ENCODE data around the gene VAPB.

DNA sequence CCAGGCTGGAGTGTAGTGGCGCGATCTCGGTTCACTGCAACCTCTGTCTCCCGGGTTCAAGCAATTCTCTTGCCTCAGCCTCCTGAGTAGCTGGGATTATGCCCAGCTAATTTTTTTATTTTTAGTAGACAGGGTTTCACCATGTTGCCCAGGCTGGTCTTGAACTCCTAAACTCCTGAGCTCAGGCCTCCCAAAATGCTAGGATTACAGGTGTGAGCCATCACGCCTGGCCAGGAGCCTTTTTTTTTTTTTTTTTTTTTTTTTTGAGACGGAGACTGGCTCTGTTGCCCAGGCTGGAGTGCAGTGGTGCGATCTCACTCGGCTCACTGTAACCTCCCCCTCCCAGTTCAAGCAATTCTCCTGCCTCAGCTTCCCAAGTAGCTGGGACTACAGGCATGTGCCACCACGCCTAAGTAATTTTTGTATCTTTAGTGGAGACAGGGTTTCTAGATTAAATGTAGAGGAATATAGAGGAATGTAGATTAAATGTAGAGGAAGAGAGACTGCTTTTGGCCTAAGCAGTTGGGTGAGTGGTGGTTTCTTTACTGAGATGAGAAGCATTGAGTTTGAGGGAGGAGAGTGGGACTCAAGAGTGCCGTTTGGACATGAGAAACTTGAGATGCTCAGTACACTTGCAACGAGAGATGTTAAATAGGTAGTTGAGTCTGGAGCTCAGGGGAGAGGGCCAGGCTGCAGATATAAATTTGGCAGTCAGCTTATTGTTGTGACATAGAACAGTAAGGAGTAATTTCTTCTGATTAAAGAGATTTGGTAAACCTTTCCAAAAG is 16.7 kb downstream of the VAPB start:
- TF ChIP-seq, protein P1, sequence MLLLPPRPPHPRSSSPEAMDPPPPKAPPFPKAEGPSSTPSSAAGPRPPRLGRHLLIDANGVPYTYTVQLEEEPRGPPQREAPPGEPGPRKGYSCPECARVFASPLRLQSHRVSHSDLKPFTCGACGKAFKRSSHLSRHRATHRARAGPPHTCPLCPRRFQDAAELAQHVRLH (tag by site-specific recombination; IDR thresholded peaks at IDR 0.05), result no peak
- TF ChIP-seq ZBTB21 (tag by site-specific recombination; IDR thresholded peaks at IDR 0.05), result no peak
- TF ChIP-seq, protein P2, sequence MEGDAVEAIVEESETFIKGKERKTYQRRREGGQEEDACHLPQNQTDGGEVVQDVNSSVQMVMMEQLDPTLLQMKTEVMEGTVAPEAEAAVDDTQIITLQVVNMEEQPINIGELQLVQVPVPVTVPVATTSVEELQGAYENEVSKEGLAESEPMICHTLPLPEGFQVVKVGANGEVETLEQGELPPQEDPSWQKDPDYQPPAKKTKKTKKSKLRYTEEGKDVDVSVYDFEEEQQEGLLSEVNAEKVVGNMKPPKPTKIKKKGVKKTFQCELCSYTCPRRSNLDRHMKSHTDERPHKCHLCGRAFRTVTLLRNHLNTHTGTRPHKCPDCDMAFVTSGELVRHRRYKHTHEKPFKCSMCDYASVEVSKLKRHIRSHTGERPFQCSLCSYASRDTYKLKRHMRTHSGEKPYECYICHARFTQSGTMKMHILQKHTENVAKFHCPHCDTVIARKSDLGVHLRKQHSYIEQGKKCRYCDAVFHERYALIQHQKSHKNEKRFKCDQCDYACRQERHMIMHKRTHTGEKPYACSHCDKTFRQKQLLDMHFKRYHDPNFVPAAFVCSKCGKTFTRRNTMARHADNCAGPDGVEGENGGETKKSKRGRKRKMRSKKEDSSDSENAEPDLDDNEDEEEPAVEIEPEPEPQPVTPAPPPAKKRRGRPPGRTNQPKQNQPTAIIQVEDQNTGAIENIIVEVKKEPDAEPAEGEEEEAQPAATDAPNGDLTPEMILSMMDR (tag by site-specific recombination; IDR thresholded peaks at IDR 0.05), result no peak

Data from HEK293 (cell line).